Sigmoid colon (tissue), 7 donors: ENCODE data around the gene MAMSTR. TPM values are rescaled to one million over a fixed set of nuclear protein-coding genes. Genes with fewer than 3 reads are reported as not detected.

Experiments used
- DNase-seq: peaks from one replicate; pipeline ENCODE4 v3.0.0-alpha.2; 2019
- H3K27ac ChIP-seq, 4 donors: fragments of 200-600 bp; sonication (generic); one replicate each; pipeline ENCODE4 v1.5.1; 2016 to 2019; ENCODE audit warnings: mild to moderate bottlenecking in 1 of 4
- H3K27me3 ChIP-seq, 3 donors: fragments of 200-600 bp; sonication (generic); one replicate each; pipeline ENCODE4 v1.5.1; 2019; ENCODE audit warnings: mild to moderate bottlenecking in 1 of 3
- H3K36me3 ChIP-seq, 4 donors: fragments of 200-600 bp; sonication (generic); one replicate each; pipeline ENCODE4 v1.5.1; 2016 to 2019
- H3K4me1 ChIP-seq, 4 donors: fragments of 200-600 bp; sonication (generic); one replicate each; pipeline ENCODE4 v1.5.1; 2017 to 2019
- H3K4me3 ChIP-seq, 4 donors: fragments of 200-600 bp; sonication (generic); one replicate each; pipeline ENCODE4 v1.5.1; 2017 to 2019; ENCODE audit warnings: mild to moderate bottlenecking in 2 of 4, moderate library complexity in 1 of 4
- H3K9me3 ChIP-seq, 4 donors: fragments of 200-600 bp in 3 of 4; sonication (generic) in 3 of 4; one replicate each; pipeline versions ENCODE4 v1.5.1 to v1.6.1; 2013 to 2019
- CTCF ChIP-seq, 4 experiments: fragments of 450-650 bp in 3 of 4; fragments of 200-600 bp in 1 of 4; IDR thresholded peaks; one replicate each; pipeline ENCODE4 v1.5.1; 2016 to 2019; ENCODE audit warnings: antibody characterized with exemption in 4 of 4, mild to moderate bottlenecking in 3 of 4, moderate library complexity in 2 of 4
- EP300 ChIP-seq, 4 donors: sonication (generic); formaldehyde crosslinking; IDR thresholded peaks; one replicate each; pipeline ENCODE4 v1.6.1; 2017; ENCODE audit warnings: antibody characterized with exemption in 4 of 4
- POLR2A ChIP-seq, 2 donors: fragments of 450-650 bp; IDR thresholded peaks; one replicate each; pipeline ENCODE4 v1.6.1; 2016; ENCODE audit warnings: antibody characterized with exemption in 2 of 2, mild to moderate bottlenecking in 2 of 2, moderate library complexity in 2 of 2
- POLR2AphosphoS5 ChIP-seq, 4 donors: sonication (generic); formaldehyde crosslinking; IDR thresholded peaks; one replicate each; pipeline ENCODE4 v1.6.1; 2017; ENCODE audit warnings: antibody characterized with exemption in 4 of 4
- WGBS, 2 donors: extraction: QIAGEN DNeasy Blood & Tissue Kit; methylation state at CpG; one replicate each; pipeline ENCODE4 v1.1.7; 2013; 5-methylcytosine and 5-hydroxymethylcytosine counted together
- intact Hi-C: fragments of 100-400 bp; cut with DNase I; formaldehyde crosslinking; loops from one replicate; pipeline ENCODE4 v1.15.1; 2023
- polyA plus RNA-seq, 3 donors: library from polyadenylated mRNA; stranded (reverse); fragments of 200-250 nt; gene quantifications; one replicate each; pipeline ENCODE4 v1.2.3, GENCODE V29; 2013
- total RNA-seq, 4 donors: library from RNA; depleted of rRNA; stranded (reverse); fragments of >200 nt; gene quantifications; one replicate each; pipeline ENCODE4 v1.1.0, GENCODE V29; 2016
- donor health status: healthy with polysubstance abuse.
- donor health status: Bipolar disorder and iron deficiency.
- donor health status: healthy.

The MAMSTR gene
- total and polyA plus RNA-seq, 7 donors: 0.69 to 1.8 (median 0.89) TPM; not detected in 1

GRCh38 chr19:48671446-48671995 lies 48.0 kb downstream of the MAMSTR start:
- Histone ChIP-seq H3K4me1 (peaks cover 0 to 12% (median 9%) of the 10 kb centered on the region in 4 donors), H3K4me3 (no peak overlapping the region), H3K27me3 (no peaks in the 10 kb centered on the region), H3K36me3 (no peaks in the 10 kb centered on the region), H3K9me3 (no peaks in the 10 kb centered on the region), H3K27ac (no peak overlapping the region)
- TF ChIP-seq POLR2A (IDR thresholded peaks at IDR 0.05) (no peak), POLR2AphosphoS5 (IDR thresholded peaks at IDR 0.05) (no peak), CTCF (IDR thresholded peaks at IDR 0.05) (no peak), EP300 (IDR thresholded peaks at IDR 0.05) (no peak)
- DNase-seq: no peak
- WGBS, 2 donors: 70 to 80% methylated on average over 10 of the region's 10 CpGs
- intact Hi-C loops: no loop called here

- WGBS, 2 donors: 79 to 85% methylated on average over 21 of the region's 21 CpGs
- intact Hi-C loops: no loop called here
- H3K36me3 ChIP-seq: no peaks in the 10 kb centered on the region
These were observed 48.7 kb downstream of the MAMSTR start for GRCh38 chr19:48670699-48671445.

GRCh38 chr19:48669903-48670668 lies 49.4 kb downstream of the MAMSTR start:
- 94 to 95% methylated on average over 26 of the region's 26 CpGs for WGBS, 2 donors

More at GRCh38 chr19:48670699-48671445, 48.7 kb downstream of the MAMSTR start:
- no peaks in the 10 kb centered on the region for H3K27me3 ChIP-seq
- no peaks in the 10 kb centered on the region for H3K9me3 ChIP-seq
- no peak overlapping the region for H3K27ac ChIP-seq
- H3K4me1 ChIP-seq: peaks cover 0 to 11% (median 9%) of the 10 kb centered on the region in 4 donors
- DNase-seq: no peak
- no peak overlapping the region for H3K4me3 ChIP-seq
- no peak for TF ChIP-seq EP300 (IDR thresholded peaks at IDR 0.05)
- no peak for TF ChIP-seq POLR2A (IDR thresholded peaks at IDR 0.05)
- TF ChIP-seq CTCF (IDR thresholded peaks at IDR 0.05): no peak
- no peak for TF ChIP-seq POLR2AphosphoS5 (IDR thresholded peaks at IDR 0.05)

GRCh38 chr19:48668761-48669160 lies 50.8 kb downstream of the MAMSTR start:
- DNase-seq: no peak
- 97 to 98% methylated on average over 2 of the region's 2 CpGs for WGBS, 2 donors
- TF ChIP-seq POLR2A (IDR thresholded peaks at IDR 0.05): no peak
- no peak for TF ChIP-seq EP300 (IDR thresholded peaks at IDR 0.05)
- TF ChIP-seq POLR2AphosphoS5 (IDR thresholded peaks at IDR 0.05): no peak
- TF ChIP-seq CTCF (IDR thresholded peaks at IDR 0.05): no peak
- no peaks in the 10 kb centered on the region for H3K27me3 ChIP-seq
- H3K9me3 ChIP-seq: no peaks in the 10 kb centered on the region
- H3K4me3 ChIP-seq: no peak overlapping the region
- H3K4me1 ChIP-seq: no peaks in the 10 kb centered on the region
- H3K36me3 ChIP-seq: no peaks in the 10 kb centered on the region
- intact Hi-C loops: no loop called here
- no peak overlapping the region for H3K27ac ChIP-seq

More at GRCh38 chr19:48669903-48670668, 49.4 kb downstream of the MAMSTR start:
- DNase-seq: no peak
- intact Hi-C loops: no loop called here
- H3K4me1 ChIP-seq: peaks cover 0 to 4% (median 2%) of the 10 kb centered on the region in 4 donors
- H3K4me3 ChIP-seq: no peak overlapping the region
- TF ChIP-seq EP300 (IDR thresholded peaks at IDR 0.05) (no peak), POLR2AphosphoS5 (IDR thresholded peaks at IDR 0.05) (no peak), POLR2A (IDR thresholded peaks at IDR 0.05) (no peak), CTCF (IDR thresholded peaks at IDR 0.05) (no peak)
- no peaks in the 10 kb centered on the region for H3K27me3 ChIP-seq
- H3K9me3 ChIP-seq: no peaks in the 10 kb centered on the region
- H3K36me3 ChIP-seq: no peaks in the 10 kb centered on the region
- H3K27ac ChIP-seq: no peak overlapping the region
